Erythroblast (primary cell): ENCODE results near the gene BCL2L1.
A peak's percentile ranks its signal among the peaks of the same experiment; 100 is the strongest.

Experiments used
- DNase-seq, 2 experiments: peaks; one replicate each; lab custom pipeline; 2025; lab: John Stamatoyannopoulos, UW
- GATA1 ChIP-seq: IDR thresholded peaks from 2 replicates; pipeline ENCODE4 v1.6.1; 2011; ENCODE audit warnings: low read depth, mild to moderate bottlenecking, control low read depth, low read length, moderate library complexity
- POLR2A ChIP-seq: IDR thresholded peaks from 2 replicates; pipeline ENCODE4 v1.6.1; 2011; ENCODE audit warnings: mild to moderate bottlenecking, low read length

BCL2L1 gene

DNA sequence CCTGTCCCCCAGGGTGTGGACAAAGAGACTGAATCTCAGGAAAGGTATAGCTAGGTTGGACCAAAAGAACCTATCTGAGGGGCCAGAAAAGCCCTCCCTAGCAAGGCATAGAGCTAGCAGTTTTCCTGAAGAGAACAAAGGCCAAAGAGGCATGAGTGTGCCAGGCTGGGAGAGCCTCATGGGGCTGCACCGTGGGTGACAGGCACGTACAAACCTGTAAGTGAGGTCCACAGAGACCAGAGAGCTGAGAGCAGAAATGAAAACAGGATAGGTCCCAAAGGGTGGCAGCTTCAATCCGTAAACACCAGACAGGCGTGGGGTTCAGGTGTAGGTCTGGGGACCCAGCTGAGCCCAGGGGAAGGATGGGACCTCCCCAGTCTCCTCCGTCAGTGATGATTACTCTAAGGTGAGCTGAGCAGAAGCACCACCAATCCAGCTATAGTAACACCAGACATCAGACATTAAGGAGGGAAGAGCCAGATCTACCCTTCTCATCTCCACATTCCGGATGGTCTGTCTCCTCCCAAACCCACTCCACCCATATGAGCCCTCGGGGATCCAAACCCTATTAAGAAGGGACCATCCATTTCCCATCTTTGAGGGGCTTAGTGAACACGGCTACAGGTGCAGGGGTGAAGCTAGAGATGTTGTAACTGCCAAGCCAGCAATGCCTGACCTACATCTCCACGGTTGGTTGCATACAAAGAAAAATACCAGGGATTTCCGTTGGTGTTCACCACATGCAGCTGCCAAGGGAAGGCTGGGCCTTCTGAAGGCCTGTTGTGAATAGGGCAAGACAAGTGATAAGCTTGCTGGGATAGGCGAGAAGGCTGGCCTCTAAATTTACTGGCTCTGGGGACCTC is 38.3 kb downstream of the BCL2L1 start:
- DNase-seq = no peak

DNA sequence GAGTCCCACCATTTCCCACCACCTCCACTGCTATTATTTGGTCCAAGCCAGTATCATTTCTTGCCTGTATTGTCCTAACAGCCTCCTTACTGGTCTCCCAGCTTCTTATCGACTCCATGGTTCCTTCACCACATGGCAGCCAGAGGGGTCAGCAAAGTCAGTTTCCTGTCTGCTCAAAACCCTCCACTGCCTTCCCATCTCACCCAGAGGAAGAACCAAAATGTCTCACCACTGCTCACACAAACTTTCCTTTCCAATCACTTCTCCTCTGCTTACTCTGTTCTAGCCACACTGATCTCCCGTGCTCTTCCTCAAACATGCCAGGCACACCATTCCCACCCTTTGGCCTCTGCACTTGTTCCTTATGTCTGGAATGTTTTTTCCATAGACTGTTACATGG is 39.7 kb downstream of the BCL2L1 start:
- DNase-seq = no peak
- TF ChIP-seq POLR2A (no peak), GATA1 (no peak)

More for the DNA sequence above, 38.3 kb downstream of the BCL2L1 start:
- TF ChIP-seq GATA1 = no peak
- no peak for TF ChIP-seq POLR2A

DNA sequence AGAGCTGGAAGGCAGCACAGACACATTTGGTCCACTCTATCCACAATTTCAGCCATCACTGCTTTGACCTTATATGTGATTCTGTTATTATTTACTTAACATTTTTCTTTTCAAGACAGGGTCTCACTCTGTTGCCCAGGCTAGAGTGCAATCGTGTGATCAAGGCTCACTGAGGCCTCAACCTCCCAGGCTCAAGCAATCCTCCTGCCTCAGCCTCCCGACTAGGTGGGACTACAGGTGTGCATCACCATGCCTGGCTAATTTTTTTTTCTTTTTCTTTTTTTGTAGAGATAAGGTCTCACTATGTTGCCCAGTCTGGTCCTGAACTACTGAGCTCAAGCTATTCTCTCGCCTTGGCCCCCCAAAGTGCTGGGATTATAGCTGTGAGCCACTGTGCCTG is 40.3 kb downstream of the BCL2L1 start:
- no peak for DNase-seq
- TF ChIP-seq POLR2A (no peak), GATA1 (no peak)

DNA sequence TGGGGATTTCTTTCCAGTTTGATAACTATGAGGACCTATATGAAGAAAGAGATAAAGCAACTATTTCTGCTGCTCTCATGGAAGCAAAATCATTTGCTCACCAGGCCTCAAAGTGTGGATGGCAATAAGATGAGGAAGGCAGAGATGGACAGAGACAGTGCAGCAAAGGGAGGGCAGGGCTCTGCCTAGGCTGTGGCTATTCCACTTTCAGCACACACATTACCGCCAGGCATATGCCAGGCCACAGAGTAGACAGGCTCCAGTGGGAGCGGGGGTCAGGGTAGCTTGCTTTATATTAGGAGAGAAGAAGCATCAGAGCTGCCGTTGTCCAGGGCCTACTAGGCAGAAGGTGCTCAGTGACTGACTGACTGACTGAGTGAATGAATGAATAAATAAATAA is 40.9 kb downstream of the BCL2L1 start:
- no peak for TF ChIP-seq POLR2A
- no peak for TF ChIP-seq GATA1
- DNase-seq = no peak

DNA sequence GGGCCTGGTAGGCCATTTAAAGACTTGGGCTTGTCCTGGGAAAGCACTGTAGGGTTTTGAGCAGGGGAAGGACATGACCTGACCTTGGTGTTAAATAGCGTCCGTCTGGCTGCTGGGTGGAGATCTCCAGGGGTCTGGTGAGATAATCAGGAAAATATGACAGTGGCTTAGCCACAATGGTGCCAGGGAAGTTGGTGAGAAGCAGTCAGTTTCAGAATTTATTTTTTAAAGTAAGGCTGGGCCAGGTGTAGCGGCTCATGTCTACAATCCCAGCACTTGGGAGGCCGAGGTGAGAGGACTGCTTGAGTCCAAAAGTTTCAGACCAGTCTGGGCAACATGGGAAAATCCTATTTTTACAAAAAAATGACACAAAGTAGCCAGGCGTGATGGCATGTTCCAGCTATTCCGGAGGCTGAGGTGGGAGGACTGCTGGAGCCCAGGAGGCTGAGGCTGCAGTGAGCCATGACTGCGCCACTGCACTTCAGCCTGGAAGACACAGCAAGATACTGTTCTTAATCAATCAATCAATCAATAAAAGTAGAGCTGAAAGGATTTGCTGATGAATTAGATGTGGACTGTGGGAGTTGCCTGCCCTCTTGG is 41.4 kb downstream of the BCL2L1 start:
- no peak for TF ChIP-seq GATA1
- TF ChIP-seq POLR2A = no peak
- peak in 1 of 2 experiments; percentile 26 for DNase-seq

DNA sequence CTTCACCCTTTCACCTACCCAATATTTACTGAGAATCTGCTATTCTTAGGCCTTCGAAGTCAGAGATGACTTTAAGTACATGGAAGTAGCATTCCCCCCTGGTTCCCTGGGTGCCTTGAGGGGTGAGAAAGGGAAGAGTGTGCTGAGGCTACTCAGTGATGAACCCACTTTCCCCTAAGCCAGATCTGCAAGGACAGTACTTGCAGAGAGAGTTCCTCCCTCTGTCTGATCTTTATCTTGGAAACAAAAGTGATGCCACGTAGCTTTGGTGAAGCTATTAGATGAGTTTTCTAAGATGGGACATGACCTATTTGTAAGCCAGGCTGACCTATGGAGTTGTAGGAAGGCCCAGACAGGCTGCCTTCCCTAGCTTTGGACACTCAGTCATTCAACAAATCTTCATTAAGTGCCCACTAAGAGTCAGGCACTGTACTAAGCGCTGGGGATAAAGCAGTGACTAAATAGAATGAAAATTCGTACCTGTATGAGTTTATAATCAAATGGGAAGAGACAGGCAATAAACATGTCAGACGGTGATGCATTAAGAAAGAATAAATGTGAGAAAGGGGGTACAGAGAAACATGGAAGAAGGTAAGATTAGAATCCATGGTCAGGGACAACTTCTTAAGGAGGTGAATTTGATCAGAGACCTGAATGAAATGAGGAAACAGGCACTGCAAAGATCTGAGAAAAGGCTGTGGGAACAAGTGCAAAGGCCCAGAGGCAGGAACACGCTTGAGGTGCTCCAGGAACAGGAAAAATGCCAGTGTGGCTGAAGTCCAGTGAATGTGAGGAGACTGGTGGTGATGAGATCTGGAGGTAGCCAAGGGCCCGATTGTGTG is 42.2 kb downstream of the BCL2L1 start:
- TF ChIP-seq GATA1 = no peak
- TF ChIP-seq POLR2A = no peak
- peak in 1 of 2 experiments; percentile 47 for DNase-seq

DNA sequence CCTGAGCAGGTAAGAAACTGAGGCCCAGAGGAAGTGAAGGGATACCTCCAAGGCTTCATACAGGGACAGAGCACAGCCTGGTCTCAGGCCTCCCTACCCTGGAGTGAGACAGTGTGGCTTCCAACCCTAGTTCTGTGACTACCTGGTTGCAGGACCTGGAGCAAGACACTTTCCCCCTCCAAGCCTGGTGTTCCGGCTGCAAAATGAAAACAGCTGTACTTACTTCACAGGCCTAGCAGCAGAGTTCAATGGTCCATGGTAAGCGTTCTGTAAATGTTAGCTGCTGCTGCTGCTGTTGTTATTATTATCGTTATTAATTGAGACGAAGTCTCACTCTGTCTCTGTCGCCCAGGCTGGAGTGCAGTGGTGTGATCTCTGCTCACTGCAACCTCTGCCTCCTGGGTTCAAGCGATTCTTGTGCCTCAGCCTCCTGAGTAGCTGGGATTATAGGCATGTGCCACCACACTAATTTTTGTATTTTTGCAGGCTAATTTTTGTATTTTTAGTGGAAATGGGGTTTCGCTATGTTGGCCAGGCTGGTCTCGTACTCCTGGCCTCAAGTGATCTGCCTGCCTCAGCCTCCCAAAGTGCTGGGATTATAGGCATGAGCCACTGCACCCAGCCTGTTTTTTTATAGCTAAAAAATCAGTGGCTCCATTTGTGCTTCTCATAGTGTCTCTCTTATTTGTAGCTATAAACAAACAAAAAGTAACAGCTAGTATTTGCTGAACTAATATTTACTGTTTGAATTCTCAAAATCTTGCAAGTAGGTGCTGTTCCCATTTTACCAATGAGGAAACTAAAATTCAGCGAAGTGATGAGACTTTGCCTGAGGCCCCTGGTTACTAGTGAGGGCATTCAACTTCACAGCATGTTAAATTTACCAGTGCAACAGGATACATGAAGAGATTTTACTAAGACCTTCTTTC is 43.0 kb downstream of the BCL2L1 start:
- TF ChIP-seq POLR2A = no peak
- no peak for TF ChIP-seq GATA1
- no peak for DNase-seq

DNA sequence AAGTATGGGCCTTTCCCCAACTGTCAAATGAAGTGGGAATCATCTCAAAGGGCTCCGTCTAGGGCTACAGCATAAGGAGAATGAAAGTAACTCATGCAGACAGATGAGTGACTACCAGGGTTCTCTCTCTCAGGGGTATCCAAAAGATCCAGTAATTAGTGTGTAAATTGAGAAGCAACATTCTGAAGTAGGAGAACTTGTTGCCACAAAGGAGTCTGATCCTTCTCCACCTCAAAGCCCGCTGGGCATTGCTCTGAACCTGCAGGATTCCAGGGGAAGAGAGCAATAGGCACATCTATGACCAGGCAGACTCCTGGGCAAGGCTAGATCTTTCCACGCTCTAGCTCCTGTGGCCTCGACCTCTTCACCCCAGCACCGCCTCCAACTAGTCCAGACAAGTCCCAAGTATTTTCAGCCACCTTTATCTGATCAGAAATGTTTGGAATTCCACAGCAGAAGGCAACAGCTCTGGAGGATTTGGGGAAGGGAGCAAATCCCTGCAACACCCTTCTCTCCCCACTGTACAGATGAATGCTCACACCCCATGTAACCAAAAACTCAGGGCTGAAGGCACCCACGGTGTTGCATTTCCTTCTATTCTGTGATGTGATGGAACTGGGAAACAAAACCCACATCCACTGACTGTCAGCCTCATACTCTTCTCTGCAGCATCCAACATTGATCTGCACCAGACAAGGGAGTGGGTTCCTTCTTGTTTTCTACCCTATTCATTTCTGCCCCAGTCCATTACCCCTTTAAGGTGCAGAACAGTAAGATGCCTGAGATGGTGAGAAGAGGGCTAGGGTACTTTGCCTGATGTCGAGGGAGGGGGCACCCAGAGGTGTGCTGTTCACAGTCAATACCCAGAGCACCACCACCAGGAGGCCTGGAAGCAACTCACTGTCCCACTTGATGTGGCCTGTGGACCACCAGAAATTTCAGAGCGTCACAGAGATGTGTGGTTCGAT is 44.0 kb downstream of the BCL2L1 start:
- DNase-seq = no peak

DNA sequence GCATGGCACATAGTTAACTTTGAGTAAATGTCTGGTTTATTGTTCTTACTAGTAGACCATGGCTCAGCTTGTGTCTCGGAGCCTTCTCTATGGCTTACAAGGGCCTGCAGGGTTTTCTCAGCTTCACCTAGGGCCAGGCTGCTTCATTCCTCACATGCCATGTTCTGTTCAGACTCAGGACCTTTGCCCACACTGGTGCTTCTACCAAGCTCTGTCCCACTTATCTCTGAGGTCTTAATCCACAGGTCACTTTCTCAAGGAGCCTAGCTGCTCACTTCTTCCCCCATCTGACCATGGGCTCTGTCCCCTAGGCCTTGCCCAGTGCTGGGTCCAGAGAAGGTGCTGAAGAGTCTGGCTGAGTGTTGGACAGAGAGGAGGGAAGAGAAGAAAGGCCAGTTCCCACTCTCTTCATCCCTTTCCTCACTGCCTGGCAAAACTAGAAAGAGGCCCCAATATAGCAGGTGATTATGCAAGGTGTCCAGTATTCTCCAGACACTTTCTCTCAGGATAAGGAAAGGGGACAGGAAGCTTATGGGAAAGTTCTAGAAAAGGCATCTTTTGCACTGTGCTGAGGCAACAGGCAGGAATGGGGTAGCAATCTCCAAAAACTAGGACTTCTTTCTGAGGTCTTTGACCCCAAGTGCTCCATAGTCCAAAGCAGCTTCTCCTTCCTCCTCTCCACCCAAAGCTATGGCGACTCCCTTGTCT is 45.0 kb downstream of the BCL2L1 start:
- no peak for DNase-seq

More for the DNA sequence above, 44.0 kb downstream of the BCL2L1 start:
- no peak for TF ChIP-seq GATA1
- no peak for TF ChIP-seq POLR2A

DNA sequence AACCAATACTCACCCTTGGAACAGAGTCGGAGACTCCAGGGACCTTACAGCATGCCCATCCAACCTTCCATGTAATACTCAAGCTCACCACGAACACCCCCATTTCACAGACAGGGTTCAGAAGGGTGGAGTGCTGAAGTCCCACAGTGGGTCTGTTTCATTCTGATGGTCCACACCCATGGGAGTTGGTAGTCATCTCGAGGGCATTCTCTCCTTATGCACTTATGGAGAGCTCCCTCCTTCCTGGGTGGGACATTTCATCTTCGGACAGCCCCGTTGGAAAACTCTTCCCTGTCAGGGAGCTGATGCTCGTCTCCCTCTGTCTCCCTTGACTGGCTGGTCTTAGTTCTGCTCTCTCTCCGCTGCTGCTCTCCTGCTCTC is 46.1 kb downstream of the BCL2L1 start:
- TF ChIP-seq POLR2A (peak; percentile 57), GATA1 (no peak)
- DNase-seq = peak; percentile 74 to 76

More for the DNA sequence above, 45.0 kb downstream of the BCL2L1 start:
- TF ChIP-seq GATA1 (no peak), POLR2A (no peak)
